HEK293T (cell line): Measurements from ENCODE around the gene GPATCH4.

ENCODE experiments used
- BHLHE40 ChIP-seq: fragments of 450-650 bp; IDR thresholded peaks from 2 replicates; pipeline ENCODE4 v1.6.1; 2016; ENCODE audit warnings: mild to moderate bottlenecking, moderate library complexity, borderline replicate concordance
- CTBP1 ChIP-seq: fragments of 450-650 bp; IDR thresholded peaks from 2 replicates; pipeline ENCODE4 v1.6.1; 2016; ENCODE audit warnings: borderline replicate concordance
- ELF4 ChIP-seq: fragments of 450-650 bp; IDR thresholded peaks from 2 replicates; pipeline ENCODE4 v1.6.1; 2017; ENCODE audit warnings: antibody characterized with exemption
- FOXA1 ChIP-seq: fragments of 450-650 bp; IDR thresholded peaks from 2 replicates; pipeline ENCODE4 v1.6.1; 2016; ENCODE audit warnings: mild to moderate bottlenecking
- FOXK2 ChIP-seq: fragments of 450-650 bp; IDR thresholded peaks from 2 replicates; pipeline ENCODE4 v1.6.1; 2016; ENCODE audit warnings: mild to moderate bottlenecking
- FOXM1 ChIP-seq: fragments of 450-650 bp; IDR thresholded peaks from 2 replicates; pipeline ENCODE4 v1.6.1; 2017; ENCODE audit warnings: mild to moderate bottlenecking, borderline replicate concordance
- L3MBTL2 ChIP-seq: fragments of 450-650 bp; conservative IDR thresholded peaks from 2 replicates; pipeline ENCODE4 v1.6.1; 2016; ENCODE audit warnings: mild to moderate bottlenecking
- NFRKB ChIP-seq: fragments of 450-650 bp; IDR thresholded peaks from 2 replicates; pipeline ENCODE4 v1.6.1; 2016; ENCODE audit warnings: mild to moderate bottlenecking, moderate library complexity
- SP1 ChIP-seq: fragments of 450-650 bp; IDR thresholded peaks from 2 replicates; pipeline ENCODE4 v1.6.1; 2017
- SUZ12 ChIP-seq: fragments of 450-650 bp; IDR thresholded peaks from 2 replicates; pipeline ENCODE4 v1.6.1; 2016; ENCODE audit warnings: mild to moderate bottlenecking
- TARDBP ChIP-seq: fragments of 450-650 bp; IDR thresholded peaks from 2 replicates; pipeline ENCODE4 v1.6.1; 2016
- ZNF384 ChIP-seq: fragments of 450-650 bp; IDR thresholded peaks from 2 replicates; pipeline ENCODE4 v1.6.1; 2016
- TF ChIP-seq, protein P1 (sequence below): fragments of 450-650 bp; IDR thresholded peaks from 2 replicates; pipeline ENCODE4 v1.6.1; 2016

DNA sequence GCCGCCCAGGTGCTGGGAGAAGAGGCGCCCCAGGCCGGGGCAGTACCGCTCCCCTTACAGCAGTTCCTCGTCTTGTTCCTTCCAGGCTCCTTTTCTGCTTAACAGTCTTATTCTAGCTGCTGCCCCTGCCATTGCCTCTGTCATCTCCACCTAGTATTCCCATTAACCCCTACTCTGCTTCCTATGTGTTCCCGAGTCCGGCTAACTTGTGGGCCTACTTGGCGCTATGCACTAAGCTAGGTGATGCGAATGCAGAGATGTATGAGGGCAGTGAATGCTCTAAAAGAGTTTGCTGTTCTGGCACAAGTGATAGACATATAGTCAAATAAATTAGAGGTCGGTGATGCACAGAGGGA is 28.6 kb downstream of the GPATCH4 start:
- TF ChIP-seq FOXK2 (no peak), SP1 (no peak), ELF4 (no peak), FOXM1 (no peak), NFRKB (no peak), SUZ12 (no peak), ZNF384 (no peak), FOXA1 (no peak), BHLHE40 (no peak), CTBP1 (no peak), L3MBTL2 (no peak), TARDBP (no peak)
- TF ChIP-seq, protein P1, sequence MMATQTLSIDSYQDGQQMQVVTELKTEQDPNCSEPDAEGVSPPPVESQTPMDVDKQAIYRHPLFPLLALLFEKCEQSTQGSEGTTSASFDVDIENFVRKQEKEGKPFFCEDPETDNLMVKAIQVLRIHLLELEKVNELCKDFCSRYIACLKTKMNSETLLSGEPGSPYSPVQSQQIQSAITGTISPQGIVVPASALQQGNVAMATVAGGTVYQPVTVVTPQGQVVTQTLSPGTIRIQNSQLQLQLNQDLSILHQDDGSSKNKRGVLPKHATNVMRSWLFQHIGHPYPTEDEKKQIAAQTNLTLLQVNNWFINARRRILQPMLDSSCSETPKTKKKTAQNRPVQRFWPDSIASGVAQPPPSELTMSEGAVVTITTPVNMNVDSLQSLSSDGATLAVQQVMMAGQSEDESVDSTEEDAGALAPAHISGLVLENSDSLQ, result no peak
